ENCODE data around the gene WDFY2. TPM values are rescaled to one million over a fixed set of nuclear protein-coding genes. Genes with fewer than 3 reads are reported as not detected.

WDFY2 gene
- total and polyA plus RNA-seq, 2 of the 13 experiments (the other 11 are each of a cell fraction or from before 2014, with no cell fraction given) = 22.6 to 27.0 TPM

DNA sequence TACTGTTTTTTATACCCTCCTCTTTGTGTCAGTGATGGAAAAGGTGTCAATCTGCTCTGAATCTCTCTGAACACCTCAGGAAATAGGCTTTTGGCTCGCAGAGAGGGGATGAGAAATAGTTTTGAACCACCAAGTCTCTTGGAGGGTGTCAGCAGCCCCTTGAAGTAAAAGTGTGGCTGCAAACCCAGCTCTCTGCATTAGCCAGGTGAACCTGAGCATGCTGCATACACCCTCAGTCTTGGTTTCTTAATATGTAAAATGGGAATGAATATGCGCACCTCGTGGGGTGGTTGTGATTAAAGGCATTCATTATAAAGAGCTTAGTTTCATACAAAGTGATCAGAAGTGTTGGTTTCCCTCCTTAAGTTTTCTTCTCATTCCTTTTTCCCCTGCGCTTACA is 221.1 kb downstream of the WDFY2 start:
- Histone ChIP-seq H3K4me1 (ENCODE audit: insufficient read depth, low read length) (peaks cover 46% of the 10 kb centered on the region), H3K27me3 (ENCODE audit: control insufficient read depth in 1 of 2, insufficient read depth in 2 of 2, low read length in 2 of 2) (no peaks in the 10 kb centered on the region), H3K79me2 (ENCODE audit: insufficient read depth, low read length) (no peaks in the 10 kb centered on the region), H3K36me3 (replicated peaks in 1 of 2; ENCODE audit: control insufficient read depth in 1 of 2, insufficient read depth in 2 of 2, low read length in 2 of 2) (no peaks in the 10 kb centered on the region), H2AFZ (ENCODE audit: low read length) (no peak overlapping the region), H3K9me3 (ENCODE audit: low read length) (no peaks in the 10 kb centered on the region), H4K20me1 (ENCODE audit: insufficient read depth, low read length) (no peaks in the 10 kb centered on the region), H3K9ac (ENCODE audit: insufficient read depth, low read depth, low read length) (no peak overlapping the region), H3K4me2 (ENCODE audit: low read depth, low read length) (peak overlapping the region; percentile 95), H3K4me3 (replicated peaks in 1 of 3; ENCODE audit: insufficient read depth in 1 of 3, low read depth in 2 of 3, low read length in 3 of 3) (no peak overlapping the region), H3K27ac (ENCODE audit: extremely low read length, insufficient read depth, low read length) (no peak overlapping the region)
- TF ChIP-seq, protein P1, sequence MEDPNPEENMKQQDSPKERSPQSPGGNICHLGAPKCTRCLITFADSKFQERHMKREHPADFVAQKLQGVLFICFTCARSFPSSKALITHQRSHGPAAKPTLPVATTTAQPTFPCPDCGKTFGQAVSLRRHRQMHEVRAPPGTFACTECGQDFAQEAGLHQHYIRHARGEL (CRISPR knock-in tag; IDR thresholded peaks at IDR 0.05) = no peak
- TF ChIP-seq, protein P2, sequence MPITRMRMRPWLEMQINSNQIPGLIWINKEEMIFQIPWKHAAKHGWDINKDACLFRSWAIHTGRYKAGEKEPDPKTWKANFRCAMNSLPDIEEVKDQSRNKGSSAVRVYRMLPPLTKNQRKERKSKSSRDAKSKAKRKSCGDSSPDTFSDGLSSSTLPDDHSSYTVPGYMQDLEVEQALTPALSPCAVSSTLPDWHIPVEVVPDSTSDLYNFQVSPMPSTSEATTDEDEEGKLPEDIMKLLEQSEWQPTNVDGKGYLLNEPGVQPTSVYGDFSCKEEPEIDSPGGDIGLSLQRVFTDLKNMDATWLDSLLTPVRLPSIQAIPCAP (CRISPR knock-in tag; IDR thresholded peaks at IDR 0.05; ENCODE audit: low read depth) = no peak
- TF ChIP-seq ZFP1 (CRISPR knock-in tag; IDR thresholded peaks at IDR 0.05) (no peak), ZIK1 (CRISPR knock-in tag; IDR thresholded peaks at IDR 0.05; ENCODE audit: borderline replicate concordance, low read depth) (no peak), SMAD9 (CRISPR knock-in tag; IDR thresholded peaks at IDR 0.05) (no peak)
- no peak for FAIRE-seq
- ChIA-PET CTCF (ENCODE audit: low intra/inter-chr PET ratio, low total read pairs) (no interaction called here), POLR2A (interaction anchor here (1.1 kb wide), 1 partner anchor 10 kb away, joined by 3 read pairs; no protein-coding TSS in a partner anchor)
- intact Hi-C loops (cut with micrococcal nuclease; ENCODE audit: unreplicated experiment) = no loop called here
- DNase-seq (ENCODE audit: low spot score) = no peak
- in situ Hi-C loops (cut with HindIII; ENCODE audit: extremely low pct_ligation_motif_present, low pct_unique_long_range_greater_than_20kb) = no loop called here
- no peak for ATAC-seq
- no TSS peak for BruUV-seq (replicated peaks)
- WGBS (ENCODE audit: low lambda C conversion rate) = 94% methylated on average over 4 of the region's 4 CpGs

DNA sequence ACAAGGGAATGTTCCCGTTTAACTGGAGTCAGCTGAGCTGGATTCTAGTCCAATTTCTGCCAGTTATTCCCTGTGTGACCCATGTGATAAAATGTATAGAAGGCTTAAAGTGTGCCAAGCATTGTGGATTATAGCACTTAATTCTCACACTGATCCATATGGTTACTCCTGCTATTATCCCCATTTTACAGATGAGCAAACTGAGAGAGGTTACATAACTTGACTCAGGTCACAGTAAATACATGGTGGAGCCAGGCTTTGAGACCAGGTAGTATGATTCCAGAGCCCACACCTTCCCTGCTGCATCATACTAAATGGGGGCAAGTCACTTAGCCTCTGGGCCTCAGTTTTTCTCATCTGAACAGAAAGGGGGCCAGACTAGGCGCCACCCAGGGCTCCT is 221.7 kb downstream of the WDFY2 start:
- intact Hi-C loops (cut with micrococcal nuclease; ENCODE audit: unreplicated experiment) (loop anchor here (1.0 kb wide), 1 partner anchor 26 kb away; no protein-coding TSS in a partner anchor), in situ Hi-C loops (cut with HindIII; ENCODE audit: extremely low pct_ligation_motif_present, low pct_unique_long_range_greater_than_20kb) (no loop called here)
- Histone ChIP-seq H3K9ac (ENCODE audit: insufficient read depth, low read depth, low read length) (no peak overlapping the region), H3K36me3 (replicated peaks in 1 of 2; ENCODE audit: control insufficient read depth in 1 of 2, insufficient read depth in 2 of 2, low read length in 2 of 2) (no peaks in the 10 kb centered on the region), H3K4me2 (ENCODE audit: low read depth, low read length) (no peak overlapping the region), H4K20me1 (ENCODE audit: insufficient read depth, low read length) (no peaks in the 10 kb centered on the region), H2AFZ (ENCODE audit: low read length) (no peak overlapping the region), H3K4me1 (ENCODE audit: insufficient read depth, low read length) (peaks cover 40% of the 10 kb centered on the region), H3K9me3 (ENCODE audit: low read length) (no peaks in the 10 kb centered on the region), H3K4me3 (replicated peaks in 1 of 3; ENCODE audit: insufficient read depth in 1 of 3, low read depth in 2 of 3, low read length in 3 of 3) (no peak overlapping the region), H3K27ac (ENCODE audit: extremely low read length, insufficient read depth, low read length) (no peak overlapping the region), H3K79me2 (ENCODE audit: insufficient read depth, low read length) (no peaks in the 10 kb centered on the region), H3K27me3 (ENCODE audit: control insufficient read depth in 1 of 2, insufficient read depth in 2 of 2, low read length in 2 of 2) (no peaks in the 10 kb centered on the region)
- no peak for ATAC-seq
- WGBS (ENCODE audit: low lambda C conversion rate) = 68% methylated on average over 2 of the region's 2 CpGs
- ChIA-PET POLR2A (interaction anchor here (1.1 kb wide), 1 partner anchor 10 kb away, joined by 3 read pairs; no protein-coding TSS in a partner anchor), CTCF (ENCODE audit: low intra/inter-chr PET ratio, low total read pairs) (no interaction called here)
- no TSS peak for BruUV-seq (replicated peaks)
- FAIRE-seq = no peak
- no peak for DNase-seq (ENCODE audit: low spot score)
- TF ChIP-seq KDM1A (CRISPR knock-in tag; IDR thresholded peaks at IDR 0.05) (0 out of 2 replicates have a peak, but pooled peaks have one; percentile 46), CHD4 (IDR thresholded peaks at IDR 0.05; ENCODE audit: borderline replicate concordance, low read length) (peak; percentile 77; the same call in 1 of the 2 replicates), FOXA3 (CRISPR knock-in tag; IDR thresholded peaks at IDR 0.05) (no peak), AGO1 (IDR thresholded peaks at IDR 0.05; ENCODE audit: low read depth, low read length, poor library complexity, severe bottlenecking) (no peak), ZNF263 (CRISPR knock-in tag; IDR thresholded peaks at IDR 0.05) (no peak), SRF (IDR thresholded peaks at IDR 0.05; ENCODE audit: low read depth, low read length) (no peak), ZNF556 (CRISPR knock-in tag; IDR thresholded peaks at IDR 0.05; ENCODE audit: borderline replicate concordance) (no peak), ADNP (CRISPR knock-in tag; IDR thresholded peaks at IDR 0.05) (0 out of 2 replicates have a peak, but pooled peaks have one; percentile 35), ISX (CRISPR knock-in tag; conservative IDR thresholded peaks at IDR 0.05) (no peak), NCOA1 (CRISPR knock-in tag; IDR thresholded peaks at IDR 0.05) (no peak), U2AF2 (IDR thresholded peaks at IDR 0.05; ENCODE audit: low read depth, low read length) (no peak)
- TF ChIP-seq, protein P3, sequence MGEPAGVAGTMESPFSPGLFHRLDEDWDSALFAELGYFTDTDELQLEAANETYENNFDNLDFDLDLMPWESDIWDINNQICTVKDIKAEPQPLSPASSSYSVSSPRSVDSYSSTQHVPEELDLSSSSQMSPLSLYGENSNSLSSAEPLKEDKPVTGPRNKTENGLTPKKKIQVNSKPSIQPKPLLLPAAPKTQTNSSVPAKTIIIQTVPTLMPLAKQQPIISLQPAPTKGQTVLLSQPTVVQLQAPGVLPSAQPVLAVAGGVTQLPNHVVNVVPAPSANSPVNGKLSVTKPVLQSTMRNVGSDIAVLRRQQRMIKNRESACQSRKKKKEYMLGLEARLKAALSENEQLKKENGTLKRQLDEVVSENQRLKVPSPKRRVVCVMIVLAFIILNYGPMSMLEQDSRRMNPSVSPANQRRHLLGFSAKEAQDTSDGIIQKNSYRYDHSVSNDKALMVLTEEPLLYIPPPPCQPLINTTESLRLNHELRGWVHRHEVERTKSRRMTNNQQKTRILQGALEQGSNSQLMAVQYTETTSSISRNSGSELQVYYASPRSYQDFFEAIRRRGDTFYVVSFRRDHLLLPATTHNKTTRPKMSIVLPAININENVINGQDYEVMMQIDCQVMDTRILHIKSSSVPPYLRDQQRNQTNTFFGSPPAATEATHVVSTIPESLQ (CRISPR knock-in tag; conservative IDR thresholded peaks at IDR 0.05) = no peak
- TF ChIP-seq, protein P4, sequence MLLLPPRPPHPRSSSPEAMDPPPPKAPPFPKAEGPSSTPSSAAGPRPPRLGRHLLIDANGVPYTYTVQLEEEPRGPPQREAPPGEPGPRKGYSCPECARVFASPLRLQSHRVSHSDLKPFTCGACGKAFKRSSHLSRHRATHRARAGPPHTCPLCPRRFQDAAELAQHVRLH (CRISPR knock-in tag; IDR thresholded peaks at IDR 0.05; ENCODE audit: borderline replicate concordance, low read depth) = no peak

Measured in HepG2 (cell line).